GM04503 (cell line): ENCODE measurements around the gene ACOX3.
"Not testable (repeated sequence)": the region's sequence is repeated elsewhere in the genome, so short reads cannot be mapped to it uniquely, and the experiment has no call there.

Experiments
- DNase-seq: peaks from one replicate; pipeline ENCODE4 v3.0.0-alpha.2; 2012; ENCODE audit warnings: low read depth

The ACOX3 gene

GRCh38 chr4:8352368-8353157 lies 88.0 kb downstream of the ACOX3 start:
- DNase-seq = no peak

GRCh38 chr4:8351931-8352367 lies 88.6 kb downstream of the ACOX3 start:
- no peak for DNase-seq

DNA sequence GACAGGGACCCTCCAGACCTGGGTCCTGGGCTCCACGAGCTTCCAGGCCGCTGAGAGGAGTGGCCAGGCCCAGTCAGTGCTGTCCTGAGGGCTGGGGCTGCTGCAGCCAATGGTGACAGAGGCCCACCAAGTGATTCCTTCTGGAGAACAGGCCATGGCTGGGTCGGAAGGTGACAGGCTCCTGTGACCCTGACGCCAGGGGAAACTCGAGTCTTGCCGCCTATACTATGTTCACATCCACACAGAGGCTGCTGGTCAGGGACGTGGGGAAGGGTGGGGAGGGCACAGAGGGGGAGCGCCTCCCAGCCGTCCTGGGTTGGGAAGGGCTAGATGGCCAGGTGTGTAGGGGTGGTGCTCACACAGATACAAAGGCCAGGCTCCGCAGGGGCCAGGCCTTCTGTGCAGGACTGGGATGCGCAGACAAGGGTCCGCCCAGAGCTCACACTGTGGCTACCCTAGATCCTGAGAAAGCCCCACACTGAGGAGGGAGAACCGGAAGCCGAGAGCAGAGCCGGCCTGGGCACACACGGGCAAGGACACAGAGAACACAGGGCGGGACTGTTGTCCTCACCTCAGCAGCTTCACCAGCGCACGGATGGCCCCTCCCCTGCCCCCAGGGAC lies 89.6 kb downstream of the ACOX3 start:
- DNase-seq = no peak

DNA sequence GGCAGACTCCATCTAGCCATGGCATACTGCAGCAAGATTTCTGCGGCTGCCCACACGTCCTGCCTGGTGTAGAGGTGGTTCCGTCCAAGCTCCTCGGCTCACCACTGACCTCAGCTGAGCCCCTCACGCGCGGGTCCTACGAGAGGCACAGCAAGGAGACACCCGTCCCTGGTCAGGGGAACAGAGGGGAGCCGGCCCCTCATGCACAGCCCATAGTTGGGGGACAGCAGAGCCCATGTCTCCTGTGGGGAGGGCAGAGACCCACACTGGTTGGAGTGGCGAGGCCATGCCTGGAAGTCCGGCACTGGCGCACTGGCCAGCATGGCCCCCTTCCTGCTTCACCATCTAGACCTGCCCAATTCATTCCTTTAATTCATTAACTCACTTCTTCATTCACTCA lies 90.2 kb downstream of the ACOX3 start:
- no peak for DNase-seq

GRCh38 chr4:8349664-8350236 lies 90.8 kb downstream of the ACOX3 start:
- no peak for DNase-seq

DNA sequence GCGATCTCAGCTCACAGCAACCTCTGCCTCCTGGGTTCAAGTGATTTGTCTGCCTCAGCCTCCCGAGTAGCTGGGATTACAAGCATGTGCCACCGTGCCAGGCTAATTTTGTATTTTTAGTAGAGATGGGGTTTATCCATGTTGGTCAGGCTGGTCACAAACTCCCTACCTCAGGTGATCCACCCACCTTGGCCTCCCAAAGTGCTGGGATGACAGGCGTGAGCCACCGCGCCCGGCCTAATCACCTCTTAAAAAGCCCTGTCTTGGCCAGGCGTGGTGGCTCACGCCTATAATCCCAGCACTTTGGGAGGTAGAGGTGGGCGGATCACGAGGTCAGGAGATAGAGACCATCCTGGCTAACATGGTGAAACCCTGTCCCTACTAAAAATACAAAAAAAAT lies 91.3 kb downstream of the ACOX3 start:
- DNase-seq = not testable (repeated sequence)

DNA sequence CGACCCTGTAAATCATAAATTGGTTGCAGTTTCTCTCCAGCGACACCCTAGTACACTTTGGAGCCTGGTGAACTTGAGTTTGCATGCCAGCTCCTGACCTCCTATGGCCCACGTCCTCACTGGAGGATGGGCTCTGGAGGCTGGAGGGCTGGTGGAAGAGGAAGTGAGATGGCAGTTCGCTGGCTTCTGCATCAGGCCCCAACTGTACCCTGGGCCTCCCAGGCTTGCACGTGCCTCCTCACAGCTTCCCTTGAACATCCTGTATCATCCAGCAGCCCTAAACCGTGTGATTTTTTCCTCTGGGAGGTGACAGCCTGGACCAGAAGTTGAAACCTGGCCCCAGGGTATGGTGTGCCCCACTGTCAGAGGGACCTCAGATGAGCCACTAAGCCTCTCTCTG lies 92.5 kb downstream of the ACOX3 start:
- DNase-seq = no peak

DNA sequence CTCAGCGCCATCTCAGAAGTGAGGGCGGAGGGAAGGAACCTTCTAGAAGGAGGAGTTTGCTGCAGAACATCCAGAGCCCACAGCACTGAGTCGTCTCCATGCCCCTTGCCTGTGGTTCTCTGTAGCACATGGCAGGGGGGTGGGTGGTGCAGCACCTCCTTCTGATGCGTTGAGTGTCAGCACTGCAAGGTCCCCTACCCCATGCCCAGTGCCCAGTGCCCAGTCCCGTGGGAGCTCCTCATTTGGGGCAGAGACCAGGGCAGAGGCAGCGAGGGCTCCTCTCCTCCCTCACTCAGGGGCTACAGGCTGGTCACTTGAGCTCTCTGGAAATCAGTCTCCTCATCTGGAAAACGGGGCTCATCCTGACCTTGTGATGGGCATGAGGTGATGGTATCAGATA lies 92.9 kb downstream of the ACOX3 start:
- DNase-seq = no peak

- no peak for DNase-seq
Observed at GRCh38 chr4:8346838-8347605, 93.5 kb downstream of the ACOX3 start.

GRCh38 chr4:8345946-8346814 lies 94.3 kb downstream of the ACOX3 start:
- DNase-seq = no peak

GRCh38 chr4:8345053-8345945 lies 95.2 kb downstream of the ACOX3 start:
- DNase-seq = no peak

- DNase-seq = no peak
Observed at GRCh38 chr4:8344377-8344776, 96.1 kb downstream of the ACOX3 start.

DNA sequence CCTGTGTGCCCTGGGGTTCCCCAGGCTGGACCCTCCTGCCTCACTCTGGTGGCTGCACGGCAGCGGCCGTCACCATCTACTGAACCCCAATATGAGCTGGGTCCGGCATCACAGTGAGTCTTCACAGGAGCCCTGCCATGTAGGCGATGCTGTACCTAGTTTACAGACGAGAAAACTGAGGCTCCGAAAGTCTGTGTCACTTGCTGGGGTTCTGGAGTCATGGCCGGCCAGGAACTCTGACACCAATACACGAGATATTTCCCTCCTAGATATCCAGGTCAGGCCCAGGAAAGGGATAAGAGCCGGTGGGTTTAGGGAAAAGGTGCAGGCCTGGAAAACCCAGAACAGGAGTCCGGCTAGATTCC lies 96.6 kb downstream of the ACOX3 start:
- no peak for DNase-seq

DNA sequence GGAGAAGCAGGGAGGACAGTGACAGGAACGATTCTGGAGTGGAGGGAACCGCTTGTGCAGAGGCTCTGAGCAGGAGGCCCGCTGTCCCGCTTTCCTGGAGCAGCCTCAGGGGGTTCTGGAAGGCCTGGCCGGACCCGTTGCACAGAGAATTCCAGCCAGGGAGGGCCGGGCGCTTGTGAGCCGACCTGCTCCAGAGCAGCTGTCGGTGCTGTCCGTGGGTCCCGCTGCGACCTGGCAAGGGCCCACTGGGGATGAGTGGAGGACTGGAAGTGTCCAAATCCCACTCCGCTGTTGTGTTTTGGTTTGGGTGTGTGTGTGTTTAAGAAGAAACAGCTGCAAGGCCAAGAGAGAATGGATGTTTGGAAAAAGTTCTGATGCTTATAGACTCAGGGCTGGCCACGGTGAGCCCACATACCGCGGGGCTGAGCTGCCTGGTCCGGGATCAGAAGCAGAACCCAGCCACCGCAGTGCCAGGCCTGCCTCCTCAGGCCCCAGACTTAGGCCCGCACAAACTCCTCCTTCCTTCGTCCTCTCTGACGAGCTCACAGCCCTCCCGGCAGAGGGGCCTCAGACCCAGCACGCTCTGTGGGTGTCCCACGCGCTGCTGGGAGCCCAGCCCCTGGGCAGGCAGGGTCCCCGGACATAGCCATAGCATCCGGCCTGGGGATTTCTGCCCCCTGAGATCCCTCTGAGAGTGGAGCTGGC lies 97.1 kb downstream of the ACOX3 start:
- DNase-seq = no peak

DNA sequence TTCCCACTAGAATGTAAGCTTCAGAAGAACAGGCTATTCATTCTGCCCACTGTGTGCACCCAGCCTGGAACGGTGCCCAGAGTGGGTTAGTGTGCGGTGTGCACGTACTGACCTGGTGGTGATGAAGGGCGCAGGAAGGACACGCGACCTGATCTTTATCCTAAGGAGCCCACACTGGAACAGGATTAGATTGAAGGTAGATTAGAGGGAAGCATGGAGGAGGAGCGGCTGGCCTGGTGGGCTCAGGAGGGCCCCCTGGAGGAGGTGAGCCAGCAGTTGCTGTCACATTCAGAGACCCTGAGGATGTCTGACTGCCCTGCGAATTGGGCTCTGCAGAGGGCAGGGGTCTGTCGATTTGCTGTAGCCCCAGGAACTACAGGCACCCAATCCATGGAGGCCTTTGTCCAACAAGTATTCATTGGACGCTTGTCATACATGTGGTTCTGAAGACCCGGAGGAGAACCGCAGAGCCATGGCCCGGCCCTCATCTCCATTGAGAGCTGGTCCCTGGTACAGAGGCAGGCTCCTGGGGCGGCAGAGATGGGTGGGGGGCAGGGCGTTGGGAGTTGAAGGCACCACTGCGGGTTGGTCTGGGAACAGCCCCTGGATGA lies 97.8 kb downstream of the ACOX3 start:
- DNase-seq = no peak

GRCh38 chr4:8341691-8342090 lies 98.8 kb downstream of the ACOX3 start:
- no peak for DNase-seq

- DNase-seq = not testable (repeated sequence)
Observed at GRCh38 chr4:8341281-8341680, 99.2 kb downstream of the ACOX3 start.

DNA sequence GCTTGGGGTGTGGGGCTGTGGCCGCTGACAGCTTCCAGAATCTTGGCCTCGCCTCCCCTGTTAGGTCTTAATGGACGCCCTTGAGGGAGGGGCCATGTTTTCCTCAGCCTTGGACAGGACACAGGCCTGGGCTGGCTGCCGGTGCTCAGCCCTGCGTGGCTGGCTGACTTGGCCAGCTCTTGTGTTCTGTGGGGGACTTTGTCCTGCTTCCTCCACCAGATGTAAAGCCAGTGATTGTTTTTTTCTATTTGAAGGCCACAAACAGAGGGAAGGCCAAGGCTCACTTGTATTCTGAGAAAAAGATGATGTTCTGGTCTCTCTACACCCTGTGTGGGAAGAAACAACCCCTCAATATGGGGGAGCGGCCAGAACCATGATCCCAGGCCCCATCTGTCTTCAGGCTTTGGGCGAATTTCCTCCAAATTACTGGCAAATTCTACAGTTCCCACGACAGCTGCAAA lies 99.7 kb downstream of the ACOX3 start:
- DNase-seq = no peak

GRCh38 chr4:8338351-8338961 lies 102.1 kb downstream of the ACOX3 start:
- no peak for DNase-seq
